Gastrocnemius medialis (tissue), 4 donors: ENCODE results near the gene CYREN. TPM values are rescaled to one million over a fixed set of nuclear protein-coding genes. Genes with fewer than 3 reads are reported as not detected.

Experiments used
- ATAC-seq, 2 donors: fragments of 150-250 bp; one replicate each; pipeline ENCODE4 v1.9.1; 2016
- DNase-seq, 2 donors: peaks; one replicate each; pipeline ENCODE4 v3.0.0-alpha.2; 2019
- H3K27ac ChIP-seq, 4 donors: fragments of 200-600 bp; sonication (generic); 1 replicate in 1 of 4; 2 replicates in 3 of 4; pipeline ENCODE4 v1.5.1; 2016 to 2018; ENCODE audit warnings: mild to moderate bottlenecking in 2 of 4, moderate library complexity in 1 of 4
- H3K27me3 ChIP-seq, 3 donors: fragments of 200-600 bp; sonication (generic) in 2 of 3; 1 replicate in 1 of 3; 2 replicates in 2 of 3; pipeline versions ENCODE4 v1.5.1 to v1.6.0; 2016 to 2019; ENCODE audit warnings: mild to moderate bottlenecking in 1 of 3, moderate library complexity in 1 of 3
- H3K36me3 ChIP-seq, 2 donors: fragments of 200-600 bp; sonication (generic) in 1 of 2; one replicate each; pipeline ENCODE4 v1.5.1; 2017 to 2018
- H3K4me1 ChIP-seq, 2 donors: fragments of 200-600 bp; sonication (generic) in 1 of 2; one replicate each; pipeline ENCODE4 v1.5.1; 2016 to 2017; ENCODE audit warnings: mild to moderate bottlenecking in 2 of 2
- H3K4me3 ChIP-seq, 4 donors: fragments of 200-600 bp; sonication (generic) in 3 of 4; 1 replicate in 1 of 4; 2 replicates in 3 of 4; pipeline ENCODE4 v1.5.1; 2016 to 2019; ENCODE audit warnings: mild to moderate bottlenecking in 2 of 4
- H3K9me3 ChIP-seq, 3 donors: fragments of 200-600 bp; sonication (generic) in 2 of 3; 1 replicate in 1 of 3; 2 replicates in 2 of 3; pipeline ENCODE4 v1.5.1; 2016 to 2019
- CTCF ChIP-seq, 5 experiments: fragments of 450-650 bp in 3 of 5; fragments of 200-600 bp in 2 of 5; sonication (generic) in 2 of 5; IDR thresholded peaks in 4 of 5; conservative IDR thresholded peaks in 1 of 5; 1 replicate in 4 of 5; 2 replicates in 1 of 5; pipeline ENCODE4 v1.5.1; 2016 to 2019; ENCODE audit warnings: antibody characterized with exemption in 5 of 5, mild to moderate bottlenecking in 3 of 5, moderate library complexity in 3 of 5
- POLR2A ChIP-seq, 2 donors: fragments of 450-650 bp; IDR thresholded peaks; one replicate each; pipeline ENCODE4 v1.6.1; 2017; ENCODE audit warnings: antibody characterized with exemption in 2 of 2, mild to moderate bottlenecking in 2 of 2, moderate library complexity in 2 of 2
- in situ Hi-C, 4 donors: fragments of 200-750 bp; cut with MboI; loops; one replicate each; pipeline versions ENCODE4 v1.15.0 to v1.8.0; 2017; ENCODE audit warnings: low sequenced_read_pairs in 4 of 4
- intact Hi-C: fragments of 100-400 bp; cut with DNase I; formaldehyde crosslinking; loops from one replicate; pipeline ENCODE4 v1.15.1; 2023; ENCODE audit warnings: low total_unique reads
- total RNA-seq, 4 donors: library from RNA; depleted of rRNA; stranded (reverse); fragments of >200 nt; gene quantifications; one replicate each; pipeline versions ENCODE4 v1.1.0 to v1.2.3, GENCODE V29; 2016

Gene CYREN
- total RNA-seq, 4 donors from 2014 or later = 11.8 to 51.5 (median 20.4) TPM

GRCh38 chr7:135152442-135152841 is 18.1 kb downstream of the CYREN start:
- in situ Hi-C loops (no loop called here), intact Hi-C loops (no loop called here)
- Histone ChIP-seq H3K36me3 (peaks cover 0 to 16% of the 10 kb centered on the region in 2 donors), H3K4me3 (no peak overlapping the region), H3K4me1 (peaks cover 43 to 64% of the 10 kb centered on the region in 2 donors), H3K27ac (peak overlapping the region; percentile 96 to 99 (median 98)), H3K27me3 (no peaks in the 10 kb centered on the region), H3K9me3 (no peaks in the 10 kb centered on the region)
- DNase-seq = no peak
- TF ChIP-seq POLR2A (IDR thresholded peaks at IDR 0.05) = no peak
- TF ChIP-seq CTCF (IDR thresholded peaks at IDR 0.05 in 4 of 5, conservative IDR thresholded peaks at IDR 0.05 in 1 of 5) = no peak
- ATAC-seq = no peak

- in situ Hi-C loops = no loop called here
- DNase-seq = no peak
- intact Hi-C loops = no loop called here
- H3K27ac ChIP-seq = peak overlapping the region; percentile 96 to 99 (median 98)
- H3K4me1 ChIP-seq = peaks cover 41 to 62% of the 10 kb centered on the region in 2 donors
- peak in 1 of 2 donors; percentile 4 for ATAC-seq
- no peaks in the 10 kb centered on the region for H3K9me3 ChIP-seq
- no peaks in the 10 kb centered on the region for H3K27me3 ChIP-seq
- TF ChIP-seq CTCF (IDR thresholded peaks at IDR 0.05 in 4 of 5, conservative IDR thresholded peaks at IDR 0.05 in 1 of 5) (no peak), POLR2A (IDR thresholded peaks at IDR 0.05) (peak in 1 of 2 donors; percentile 66)
- H3K4me3 ChIP-seq = peak overlapping the region; percentile 74 to 79 (median 78)
- H3K36me3 ChIP-seq = peaks cover 0 to 16% of the 10 kb centered on the region in 2 donors
Observed at GRCh38 chr7:135151533-135151932, 19.0 kb downstream of the CYREN start.

- H3K9me3 ChIP-seq = no peaks in the 10 kb centered on the region
- intact Hi-C loops = no loop called here
- ATAC-seq = no peak
- peak overlapping the region; percentile 74 to 79 (median 78) for H3K4me3 ChIP-seq
- peaks cover 43 to 62% of the 10 kb centered on the region in 2 donors for H3K4me1 ChIP-seq
- peak overlapping the region; percentile 96 to 99 (median 98) for H3K27ac ChIP-seq
- peaks cover 0 to 16% of the 10 kb centered on the region in 2 donors for H3K36me3 ChIP-seq
- no peak for DNase-seq
- TF ChIP-seq CTCF (IDR thresholded peaks at IDR 0.05 in 4 of 5, conservative IDR thresholded peaks at IDR 0.05 in 1 of 5) = no peak
- no peak for TF ChIP-seq POLR2A (IDR thresholded peaks at IDR 0.05)
- H3K27me3 ChIP-seq = no peaks in the 10 kb centered on the region
- in situ Hi-C loops = no loop called here
Observed at GRCh38 chr7:135151132-135151531, 19.4 kb downstream of the CYREN start.

GRCh38 chr7:135150072-135150782 is 20.3 kb downstream of the CYREN start:
- TF ChIP-seq POLR2A (IDR thresholded peaks at IDR 0.05) = peak; percentile 78 to 80
- no peak for TF ChIP-seq CTCF (IDR thresholded peaks at IDR 0.05 in 4 of 5, conservative IDR thresholded peaks at IDR 0.05 in 1 of 5)
- Histone ChIP-seq H3K4me1 (peaks cover 48 to 62% of the 10 kb centered on the region in 2 donors), H3K4me3 (peak overlapping the region; percentile 74 to 79 (median 78)), H3K9me3 (no peaks in the 10 kb centered on the region), H3K27me3 (no peaks in the 10 kb centered on the region), H3K36me3 (peaks cover 0 to 16% of the 10 kb centered on the region in 2 donors), H3K27ac (peak overlapping the region; percentile 96 to 99 (median 98))
- peak; percentile 65 to 67 for DNase-seq
- intact Hi-C loops = no loop called here
- in situ Hi-C loops = no loop called here
- peak; percentile 5 to 30 for ATAC-seq
